A673 (cell line): ENCODE measurements around the gene TMEM238L.

Experiments
- EZH2 ChIP-seq: fragments of 200-600 bp; sonication (generic); IDR thresholded peaks from 2 replicates; pipeline ENCODE4 v1.6.1; 2017; ENCODE audit warnings: borderline replicate concordance, low read depth, mild to moderate bottlenecking, mixed read lengths, antibody characterized with exemption, low read length; ENCODE audit not compliant: poor library complexity, severe bottlenecking
- TF ChIP-seq, protein P1 (sequence below): fragments of 300-800, 200-600 bp; sonication (generic); conservative IDR thresholded peaks from 2 replicates; pipeline ENCODE4 v1.5.1; 2017; ENCODE audit warnings: low read depth, mild to moderate bottlenecking, antibody characterized with exemption, low read length, moderate library complexity, mixed read lengths

DNA sequence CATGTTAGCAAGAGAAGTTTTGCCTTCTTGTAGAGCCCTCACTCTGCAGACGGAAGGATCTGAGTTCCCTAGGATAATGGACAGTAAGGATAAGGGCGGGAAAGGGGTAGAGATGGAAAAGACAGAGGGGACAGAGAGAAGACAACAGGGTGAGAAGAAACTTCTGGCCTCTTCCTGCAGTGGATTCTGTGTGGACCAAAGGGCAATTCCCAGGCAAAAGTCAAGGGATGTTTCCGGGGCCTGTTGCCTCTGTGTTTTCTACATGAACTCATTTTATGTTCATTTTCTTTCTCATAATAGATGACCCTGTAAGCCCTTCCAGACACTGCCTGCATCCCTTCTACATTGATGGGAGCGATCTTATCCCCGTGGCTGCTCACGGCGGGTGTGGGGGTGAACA, 647 bp upstream of the TMEM238L start:
- TF ChIP-seq, protein P1, sequence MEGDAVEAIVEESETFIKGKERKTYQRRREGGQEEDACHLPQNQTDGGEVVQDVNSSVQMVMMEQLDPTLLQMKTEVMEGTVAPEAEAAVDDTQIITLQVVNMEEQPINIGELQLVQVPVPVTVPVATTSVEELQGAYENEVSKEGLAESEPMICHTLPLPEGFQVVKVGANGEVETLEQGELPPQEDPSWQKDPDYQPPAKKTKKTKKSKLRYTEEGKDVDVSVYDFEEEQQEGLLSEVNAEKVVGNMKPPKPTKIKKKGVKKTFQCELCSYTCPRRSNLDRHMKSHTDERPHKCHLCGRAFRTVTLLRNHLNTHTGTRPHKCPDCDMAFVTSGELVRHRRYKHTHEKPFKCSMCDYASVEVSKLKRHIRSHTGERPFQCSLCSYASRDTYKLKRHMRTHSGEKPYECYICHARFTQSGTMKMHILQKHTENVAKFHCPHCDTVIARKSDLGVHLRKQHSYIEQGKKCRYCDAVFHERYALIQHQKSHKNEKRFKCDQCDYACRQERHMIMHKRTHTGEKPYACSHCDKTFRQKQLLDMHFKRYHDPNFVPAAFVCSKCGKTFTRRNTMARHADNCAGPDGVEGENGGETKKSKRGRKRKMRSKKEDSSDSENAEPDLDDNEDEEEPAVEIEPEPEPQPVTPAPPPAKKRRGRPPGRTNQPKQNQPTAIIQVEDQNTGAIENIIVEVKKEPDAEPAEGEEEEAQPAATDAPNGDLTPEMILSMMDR, result no peak
- TF ChIP-seq EZH2, result no peak
